Ecto neural progenitor cell (in vitro differentiated cells): ENCODE data around the gene GNAT1.
"Not testable (repeated sequence)": the region's sequence is repeated elsewhere in the genome, so short reads cannot be mapped to it uniquely, and the experiment has no call there.

Experiments
- DNase-seq: peaks from one replicate; pipeline ENCODE4 v3.0.0-alpha.2; 2018; ENCODE audit warnings: low spot score

The GNAT1 gene

DNA sequence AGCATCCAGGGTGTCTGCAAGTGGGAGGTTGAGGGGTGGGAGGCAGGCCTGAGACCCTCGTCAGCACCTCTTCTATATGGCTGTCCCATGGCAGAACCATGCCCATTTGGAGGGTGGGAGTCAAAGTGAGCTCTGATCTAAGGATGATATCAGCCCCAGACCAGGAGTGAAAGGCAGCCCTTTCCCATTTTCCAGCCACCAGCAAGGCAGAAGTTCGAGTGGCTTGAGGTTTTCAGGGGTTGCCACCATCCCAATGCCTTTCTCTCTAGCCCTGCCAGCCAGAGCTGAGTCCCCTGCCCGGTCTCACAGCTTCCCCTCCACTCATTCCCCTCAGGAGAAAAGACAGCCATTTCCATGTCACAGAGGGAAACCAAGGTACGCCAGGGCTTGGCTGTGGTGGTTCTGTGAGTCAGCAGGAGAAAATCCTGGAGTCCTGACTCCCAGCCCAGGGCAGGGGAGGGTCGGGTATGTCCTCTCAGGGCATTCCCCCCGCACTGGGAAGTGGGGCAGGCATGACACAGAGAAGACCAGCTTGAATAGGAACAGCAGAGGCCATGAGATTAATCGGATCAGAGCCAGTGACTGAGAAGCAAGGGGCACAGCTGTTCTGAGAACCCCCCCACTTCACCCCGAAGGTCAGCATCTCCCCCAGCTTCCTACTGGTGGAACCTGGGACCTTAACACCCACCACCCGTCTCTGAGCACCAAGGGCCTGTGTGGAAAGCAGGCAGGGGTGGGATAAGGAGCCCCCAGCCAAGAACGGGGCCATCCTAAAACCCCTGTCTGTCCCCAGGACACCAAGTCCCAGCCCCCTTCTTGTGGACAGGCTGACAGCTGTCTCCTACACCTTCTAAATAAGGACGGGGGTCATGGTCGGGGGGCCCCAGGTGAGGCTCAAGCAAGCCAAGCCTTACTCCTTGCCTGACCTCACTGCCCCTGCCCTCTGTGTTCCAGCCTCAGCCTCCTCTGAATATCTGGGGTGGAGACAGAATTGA lies 12.7 kb downstream of the GNAT1 start:
- no peak for DNase-seq

DNA sequence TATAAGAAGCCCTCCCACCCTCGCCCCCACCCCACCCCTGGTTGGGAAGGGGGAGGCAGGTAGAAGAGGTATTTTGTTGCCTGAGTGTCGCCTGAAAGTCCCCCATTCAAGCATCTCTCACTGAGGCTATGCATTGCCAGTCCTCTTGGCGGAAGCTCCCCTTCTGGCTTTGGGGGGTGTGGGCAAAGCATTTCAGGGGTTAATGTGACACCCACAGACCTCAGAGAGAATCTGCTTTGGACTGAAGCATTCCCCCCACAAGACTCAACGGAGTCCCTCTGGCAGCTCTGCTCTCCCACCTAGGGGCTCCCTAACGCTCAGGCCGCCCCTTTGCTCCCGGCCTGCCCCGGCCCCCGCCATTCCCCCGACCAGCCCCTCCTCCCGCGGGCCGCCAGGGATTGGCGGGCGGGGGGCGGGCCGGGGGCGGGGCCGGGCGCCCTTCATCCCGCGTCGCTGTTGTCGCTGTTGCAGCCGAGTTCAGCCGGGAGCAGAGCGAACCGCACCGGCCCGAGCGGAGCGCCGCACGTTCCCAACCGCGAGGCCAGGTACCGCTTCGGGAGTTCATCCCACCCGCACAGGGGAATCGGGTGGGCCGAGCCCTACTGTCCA lies 13.5 kb downstream of the GNAT1 start, which contains the start of gene SLC38A3:
SLC38A3 (plus strand) TSS at position 468 of the 609 bp plus-strand sequence. CDS start 8,929 bp downstream, outside the sequence.
- peak; percentile 90 for DNase-seq

DNA sequence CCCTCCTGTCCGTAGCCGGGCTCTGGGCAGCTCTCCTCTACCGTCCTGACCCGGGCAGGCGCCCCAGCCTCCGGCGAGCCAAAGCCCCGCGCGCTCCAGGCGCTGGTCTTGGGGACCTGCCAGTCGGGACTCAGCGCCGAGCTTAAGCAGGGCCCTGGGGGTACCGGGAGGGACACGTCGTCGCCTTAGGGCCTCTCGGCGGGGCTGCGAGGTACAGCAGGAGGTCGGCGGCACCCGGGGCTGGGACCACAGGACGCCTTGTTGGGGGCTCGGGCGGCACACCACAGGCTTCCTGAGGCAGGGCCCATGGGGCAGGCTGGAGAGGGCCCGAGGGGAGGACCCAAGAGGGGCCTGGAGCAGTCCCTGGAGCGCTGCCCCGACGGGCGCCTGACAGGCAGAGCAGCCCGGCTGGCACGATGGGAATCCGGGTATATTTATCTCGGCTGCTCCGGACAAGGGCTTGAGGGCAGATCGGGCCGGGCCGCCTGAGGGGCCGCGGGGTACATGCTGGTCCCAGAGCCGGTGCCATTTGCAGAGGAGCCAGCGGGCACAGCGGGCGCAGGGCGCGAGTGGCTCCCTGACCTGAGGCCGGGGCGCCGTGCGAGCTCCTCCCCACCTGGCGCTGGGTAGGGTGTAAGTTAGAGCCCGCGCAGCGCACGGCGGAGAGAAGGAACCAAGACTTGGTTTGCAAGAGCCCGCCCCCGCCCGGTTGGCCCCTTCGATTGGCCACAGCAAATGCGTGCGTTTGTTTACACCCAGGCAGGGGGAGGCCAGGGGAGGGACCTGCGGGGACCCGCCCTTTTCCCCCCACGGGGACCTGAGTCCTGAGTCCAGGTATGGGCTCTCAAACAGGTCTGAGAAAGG lies 14.2 kb downstream of the GNAT1 start:
- DNase-seq: peak; percentile 79

DNA sequence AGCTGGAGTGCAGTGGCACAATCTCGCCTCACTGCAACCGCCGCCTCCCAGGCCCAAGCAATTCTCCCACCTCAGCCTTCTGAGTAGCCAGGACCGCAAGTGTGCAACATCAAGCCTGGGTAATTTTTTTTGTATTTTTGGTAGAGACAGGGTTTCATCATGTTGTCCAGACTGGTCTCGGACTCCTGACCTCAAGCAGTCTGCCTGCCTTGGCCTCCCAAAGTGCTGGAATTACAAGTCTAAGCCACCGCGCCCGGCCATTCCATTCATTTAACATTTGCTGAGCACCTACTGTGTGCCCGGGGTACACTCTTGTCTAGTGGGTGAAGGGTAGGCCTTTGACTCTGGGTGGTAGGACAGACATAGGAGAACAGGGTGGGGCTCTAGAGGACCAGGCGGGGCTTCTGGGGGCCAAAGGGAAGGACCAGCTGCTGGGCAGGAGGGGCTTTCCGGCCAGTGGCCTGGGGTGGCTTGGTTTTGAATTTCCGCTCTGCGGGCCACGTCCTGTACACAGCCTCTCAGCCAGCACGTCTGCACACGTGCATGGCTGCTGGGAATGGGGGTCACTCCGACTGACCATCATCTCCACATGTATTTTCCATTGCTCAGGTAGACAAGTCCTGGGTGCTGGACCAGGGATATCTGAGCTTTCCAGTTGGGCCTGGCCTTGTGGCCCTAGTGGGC lies 16.1 kb downstream of the GNAT1 start:
- no peak for DNase-seq

DNA sequence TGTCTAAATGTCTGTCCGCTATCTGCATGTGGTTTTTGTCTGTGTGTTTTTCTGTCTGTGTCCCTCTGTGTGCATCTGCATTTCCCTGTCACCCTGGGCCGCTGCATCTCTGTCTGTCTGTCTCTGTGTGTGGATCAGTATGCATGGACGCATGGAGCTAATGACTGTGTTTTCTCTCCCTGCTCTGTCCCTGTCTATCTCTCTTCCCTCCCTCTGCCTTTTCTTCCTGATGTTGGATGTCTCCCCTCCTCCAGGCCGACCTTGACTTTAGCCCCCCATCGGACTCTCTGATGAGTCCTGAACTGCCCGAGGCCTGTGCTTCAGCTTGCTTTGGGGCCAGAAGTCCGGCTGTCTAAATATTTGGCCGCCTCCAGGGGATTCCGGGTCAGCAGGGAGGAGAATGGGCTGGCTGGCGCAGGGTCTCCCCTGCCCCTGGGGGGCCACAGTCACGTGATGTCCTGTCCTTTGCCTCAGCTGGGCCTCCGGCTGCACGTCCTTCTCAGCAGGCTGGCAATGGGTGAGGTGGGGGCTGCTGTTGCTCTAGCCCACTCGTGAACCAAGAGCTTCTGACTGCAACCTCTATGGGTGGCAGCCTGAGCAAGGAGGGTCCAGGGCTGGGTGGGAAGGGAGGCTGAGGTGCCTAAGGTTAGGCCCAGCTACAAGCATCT lies 17.4 kb downstream of the GNAT1 start:
- no peak for DNase-seq

DNA sequence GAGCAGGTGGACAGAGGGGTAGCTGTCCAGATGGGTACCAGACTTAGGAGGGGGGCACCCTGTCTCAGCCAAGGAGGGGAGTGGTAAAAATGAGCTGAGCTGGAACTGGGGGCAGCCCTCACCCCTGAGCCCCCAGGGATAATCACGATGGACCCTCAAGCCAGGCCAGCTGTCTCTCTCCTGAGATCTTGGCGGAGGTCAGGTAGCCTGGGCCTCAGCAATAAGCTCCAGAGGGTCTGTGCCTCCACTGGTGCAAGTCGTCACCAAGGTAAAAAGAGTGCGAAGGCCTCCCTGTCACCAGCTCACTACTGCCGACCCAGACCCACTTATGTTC lies 18.7 kb downstream of the GNAT1 start:
- DNase-seq: no peak

DNA sequence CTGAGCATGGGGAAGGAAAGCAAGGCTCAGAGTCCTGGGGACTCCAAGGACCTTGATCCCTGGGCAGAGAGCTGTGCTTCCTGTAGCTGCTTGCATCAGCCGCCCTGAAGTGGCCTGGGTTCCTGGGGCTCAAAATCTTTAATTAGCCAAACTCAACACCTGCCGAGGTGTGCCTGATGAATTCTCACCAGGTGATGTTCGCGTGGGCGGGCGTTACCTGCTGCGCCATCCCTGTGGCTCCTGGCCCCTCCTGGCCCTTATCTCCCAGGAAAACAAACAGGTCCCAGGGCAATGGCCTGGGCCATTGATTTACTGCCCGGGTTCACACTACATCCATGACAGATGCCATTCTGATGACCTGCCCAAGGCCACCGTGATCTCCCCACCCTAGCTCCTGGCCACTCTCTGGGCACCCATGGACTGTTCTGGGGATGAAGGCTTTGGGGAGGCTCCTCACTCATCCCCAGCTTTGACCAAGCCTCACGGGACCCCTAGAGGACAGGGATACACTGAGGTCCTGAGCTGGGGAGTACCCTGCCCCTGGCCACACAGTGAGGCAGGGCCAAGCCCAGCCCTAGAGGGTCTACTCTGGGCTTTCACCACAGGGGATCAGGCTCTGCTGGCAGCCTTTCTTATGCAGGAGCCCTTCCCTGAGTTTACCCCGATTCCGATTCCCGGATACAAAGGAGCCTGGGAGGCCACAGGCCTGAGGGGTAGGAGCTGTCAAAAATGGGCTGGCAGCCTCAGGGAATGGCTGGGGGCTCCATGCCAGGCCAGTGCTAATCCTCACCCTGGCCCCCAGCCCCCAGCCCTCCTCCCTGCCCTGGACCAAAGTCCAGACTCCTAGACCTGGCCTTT lies 19.3 kb downstream of the GNAT1 start:
- DNase-seq: no peak

DNA sequence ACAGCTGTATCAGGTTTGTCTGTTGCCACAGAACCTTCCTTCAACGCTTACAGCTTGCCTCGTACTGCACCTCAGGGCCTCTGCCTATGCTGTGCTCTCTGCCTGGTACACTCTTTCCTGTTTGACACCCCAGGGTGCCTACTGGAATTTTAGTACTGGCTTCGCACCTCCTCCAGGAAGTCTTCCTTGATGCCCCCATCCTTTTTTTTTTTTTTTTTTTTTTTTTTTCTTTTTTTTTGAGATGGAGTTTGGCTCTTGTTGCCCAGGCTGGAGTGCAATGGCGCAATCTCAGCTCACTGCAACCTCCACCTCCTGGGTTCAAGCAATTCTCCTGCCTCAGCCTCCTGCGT lies 19.9 kb downstream of the GNAT1 start:
- not testable (repeated sequence) for DNase-seq

DNA sequence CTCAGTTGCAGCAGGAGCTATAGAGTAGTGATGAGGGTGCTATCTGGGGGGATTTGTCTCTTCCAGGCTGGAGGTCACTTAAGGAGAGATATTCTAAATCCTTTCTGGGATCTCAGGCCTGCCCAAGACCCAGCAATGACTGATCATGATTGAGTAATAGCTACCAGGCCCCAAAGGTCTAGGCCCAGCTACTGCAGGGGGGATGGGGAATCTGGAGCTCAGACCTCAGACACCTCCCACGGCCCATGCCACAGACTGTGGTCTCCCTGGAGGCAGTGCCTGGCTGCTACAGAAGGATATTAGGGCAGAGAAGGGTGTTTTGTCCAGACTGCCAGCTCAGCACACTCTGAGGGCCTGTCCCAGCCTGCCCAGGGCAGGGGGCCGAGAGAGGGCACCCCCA lies 20.5 kb downstream of the GNAT1 start:
- DNase-seq: no peak

DNA sequence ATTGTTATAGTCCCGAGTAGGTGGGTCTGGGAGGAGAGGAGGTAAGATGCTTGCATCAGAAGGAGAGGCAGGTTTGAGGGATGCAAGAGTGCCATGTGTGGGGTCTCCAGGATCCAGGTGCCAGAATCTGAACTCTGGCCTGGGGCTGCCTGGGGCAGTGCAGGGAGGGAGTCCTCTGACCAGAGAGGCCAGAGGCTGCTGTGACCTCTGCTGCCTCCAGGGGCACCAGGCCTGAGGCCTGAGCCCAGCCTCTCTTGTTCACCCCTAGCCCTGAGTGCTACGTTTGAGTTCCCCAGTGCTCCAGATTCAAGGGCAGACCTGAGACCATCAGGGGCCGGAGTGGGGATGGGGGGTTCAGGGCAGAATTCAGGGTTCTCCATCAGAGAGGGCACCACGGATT lies 21.1 kb downstream of the GNAT1 start:
- no peak for DNase-seq

DNA sequence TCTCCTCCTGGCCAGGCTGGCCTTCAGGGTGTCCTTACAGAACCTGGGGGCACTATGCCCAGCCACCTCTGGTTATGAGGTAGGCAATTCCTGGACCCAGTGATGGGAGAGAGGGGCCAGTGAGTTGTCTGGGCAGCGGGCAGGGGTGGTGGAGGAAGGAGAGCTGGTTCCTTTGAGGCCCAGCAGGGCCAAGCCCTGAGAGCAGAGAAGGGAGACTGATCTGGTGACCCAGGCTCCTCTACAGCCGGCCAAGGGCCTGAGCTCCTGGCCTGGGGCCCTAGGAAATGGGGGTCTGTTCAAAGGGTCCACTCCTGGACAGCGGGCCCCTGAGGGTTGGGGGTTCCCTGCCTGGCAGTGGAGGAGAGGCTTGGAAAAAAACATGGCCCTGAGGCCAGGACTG lies 21.6 kb downstream of the GNAT1 start:
- no peak for DNase-seq

DNA sequence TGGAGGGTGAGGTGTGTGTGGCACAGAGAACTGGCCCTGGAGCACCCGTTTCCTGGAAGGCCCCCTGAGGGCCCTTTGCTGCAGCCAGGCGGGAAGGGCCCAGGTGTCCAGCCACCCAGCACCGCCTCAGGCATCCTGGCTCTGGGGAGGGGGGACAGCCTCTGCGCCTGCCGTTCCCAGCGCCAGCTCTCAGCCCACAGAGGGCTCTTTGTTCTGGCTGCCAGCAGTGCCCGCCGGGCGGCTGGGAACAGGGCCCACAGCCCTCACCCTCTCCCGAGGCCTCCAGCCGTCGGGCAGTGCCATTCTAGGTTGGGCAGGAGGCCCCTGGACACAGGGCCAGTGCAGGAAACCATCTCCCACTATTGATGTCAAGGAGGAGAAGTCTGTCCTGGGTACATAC lies 22.0 kb downstream of the GNAT1 start:
- DNase-seq: no peak

DNA sequence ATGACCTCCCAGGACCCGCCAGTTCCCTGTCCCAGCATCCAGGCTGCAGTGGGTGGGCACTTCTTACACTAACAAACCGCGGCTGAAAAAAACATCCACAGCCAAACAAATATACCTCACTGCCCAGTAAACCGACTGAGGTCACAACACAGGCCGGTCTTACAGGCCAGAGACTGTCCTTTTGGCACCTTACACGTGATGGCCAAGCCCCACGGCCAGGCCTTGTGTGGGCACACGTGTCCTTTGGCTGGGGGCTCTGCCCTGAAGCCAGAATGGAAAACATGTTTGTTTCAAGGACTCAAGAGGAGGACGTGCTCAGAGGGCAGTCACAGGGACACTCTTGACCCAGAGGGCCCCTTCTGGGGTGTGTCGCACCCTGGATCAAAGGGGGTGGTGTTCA lies 23.4 kb downstream of the GNAT1 start:
- no peak for DNase-seq

DNA sequence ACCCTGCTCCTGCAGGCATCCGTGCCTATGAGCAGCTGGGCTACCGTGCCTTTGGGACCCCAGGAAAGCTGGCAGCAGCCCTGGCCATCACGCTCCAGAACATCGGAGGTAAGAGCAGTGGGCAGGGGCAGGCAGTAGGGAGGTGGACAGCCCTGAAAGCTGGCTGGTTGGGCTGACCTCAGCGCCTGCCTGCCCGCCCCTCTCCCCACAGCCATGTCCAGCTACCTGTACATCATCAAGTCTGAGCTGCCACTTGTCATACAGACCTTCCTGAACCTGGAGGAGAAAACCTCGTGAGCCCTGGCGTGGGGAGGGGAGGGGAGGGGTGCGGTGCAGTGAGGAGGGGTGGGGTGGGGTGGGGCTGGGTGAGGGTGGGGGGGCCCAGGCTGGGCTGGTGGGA lies 24.1 kb downstream of the GNAT1 start:
- DNase-seq: no peak

DNA sequence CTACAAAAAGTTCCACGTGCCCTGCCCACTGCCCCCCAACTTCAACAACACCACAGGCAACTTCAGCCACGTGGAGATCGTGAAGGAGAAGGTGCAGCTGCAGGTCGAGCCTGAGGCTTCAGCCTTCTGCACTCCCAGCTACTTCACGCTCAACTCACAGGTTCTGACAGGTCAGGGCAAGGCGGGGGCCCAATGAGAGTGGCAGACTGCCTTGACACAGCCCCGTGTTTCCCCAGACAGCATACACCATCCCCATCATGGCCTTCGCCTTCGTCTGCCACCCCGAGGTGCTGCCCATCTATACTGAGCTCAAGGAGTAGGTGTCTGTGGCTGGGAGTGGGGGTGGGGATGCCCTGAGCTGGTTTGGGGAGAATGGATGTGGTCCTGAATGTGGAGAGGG lies 26.3 kb downstream of the GNAT1 start:
- no peak for DNase-seq

DNA sequence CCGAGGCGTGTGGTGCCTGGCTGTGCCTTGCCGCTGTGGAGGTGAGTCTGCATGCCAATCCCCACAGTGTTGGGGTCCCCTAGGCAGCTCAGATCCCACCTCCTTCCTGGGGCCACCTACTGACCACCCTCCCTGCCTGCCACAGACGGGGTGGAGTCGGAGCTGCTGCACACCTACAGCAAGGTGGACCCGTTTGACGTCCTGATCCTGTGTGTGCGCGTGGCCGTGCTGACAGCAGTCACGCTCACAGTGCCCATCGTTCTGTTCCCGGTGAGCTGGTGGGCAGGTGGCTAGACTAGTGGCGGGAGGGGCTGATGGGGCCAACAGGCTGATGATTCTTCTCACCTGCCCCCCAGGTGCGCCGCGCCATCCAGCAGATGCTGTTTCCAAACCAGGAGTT lies 27.0 kb downstream of the GNAT1 start:
- DNase-seq: no peak

DNA sequence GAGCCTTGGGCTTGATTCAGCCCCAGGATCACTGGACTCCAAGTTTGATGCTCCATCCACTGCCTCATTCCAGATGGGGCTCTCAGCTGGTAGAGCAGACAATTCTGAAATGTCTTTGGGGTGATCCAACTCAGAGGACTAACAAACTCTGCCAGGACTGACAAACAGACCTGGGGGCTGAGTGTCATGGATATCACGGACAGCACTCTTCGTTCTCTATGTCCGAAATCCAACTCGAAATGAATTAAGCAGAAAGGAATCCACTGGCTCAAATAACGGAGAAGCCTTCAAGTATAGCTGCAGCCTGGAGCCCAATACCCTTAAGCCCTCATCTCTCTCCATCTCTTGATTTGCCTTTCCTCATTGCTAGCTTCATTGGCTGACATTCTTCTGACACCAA lies 27.9 kb downstream of the GNAT1 start:
- DNase-seq: no peak

DNA sequence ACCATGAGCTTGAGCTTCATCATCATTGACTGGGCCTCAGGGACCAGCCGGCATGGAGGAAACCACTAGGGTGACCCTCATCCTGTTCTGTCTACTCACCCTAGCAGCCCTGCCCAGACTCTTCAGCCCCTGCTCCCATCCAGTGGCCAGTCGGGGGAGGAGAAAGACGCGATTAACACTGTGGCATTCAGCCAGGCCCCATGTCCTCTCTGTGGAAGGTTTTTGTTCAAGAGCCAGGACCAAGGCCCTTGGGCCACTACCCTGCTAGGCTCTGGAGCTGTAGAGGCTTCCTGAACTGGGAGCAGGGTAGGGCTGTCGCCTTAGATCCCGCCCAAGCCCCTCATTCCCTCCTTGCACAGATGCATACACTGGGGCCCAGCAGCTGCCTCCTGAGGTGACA lies 28.7 kb downstream of the GNAT1 start:
- no peak for DNase-seq

DNA sequence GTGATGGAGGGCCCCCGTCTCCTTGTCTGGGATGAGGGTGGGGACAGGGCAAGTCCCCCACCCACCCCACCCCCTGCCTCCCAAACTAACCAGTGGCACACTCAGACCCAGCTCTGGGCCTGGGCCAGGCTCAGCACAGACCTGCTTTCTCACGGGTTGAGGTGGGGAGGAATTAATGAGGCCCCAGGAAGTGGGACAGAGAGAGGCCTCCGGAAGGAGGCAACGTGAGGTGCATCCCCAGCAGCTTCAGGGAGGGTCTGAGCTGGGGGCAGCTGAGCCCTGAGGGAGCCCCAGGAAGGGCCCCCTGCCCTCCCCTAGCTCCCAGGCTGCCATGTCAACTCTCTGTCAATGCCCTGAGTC lies 29.6 kb downstream of the GNAT1 start:
- DNase-seq: no peak

DNA sequence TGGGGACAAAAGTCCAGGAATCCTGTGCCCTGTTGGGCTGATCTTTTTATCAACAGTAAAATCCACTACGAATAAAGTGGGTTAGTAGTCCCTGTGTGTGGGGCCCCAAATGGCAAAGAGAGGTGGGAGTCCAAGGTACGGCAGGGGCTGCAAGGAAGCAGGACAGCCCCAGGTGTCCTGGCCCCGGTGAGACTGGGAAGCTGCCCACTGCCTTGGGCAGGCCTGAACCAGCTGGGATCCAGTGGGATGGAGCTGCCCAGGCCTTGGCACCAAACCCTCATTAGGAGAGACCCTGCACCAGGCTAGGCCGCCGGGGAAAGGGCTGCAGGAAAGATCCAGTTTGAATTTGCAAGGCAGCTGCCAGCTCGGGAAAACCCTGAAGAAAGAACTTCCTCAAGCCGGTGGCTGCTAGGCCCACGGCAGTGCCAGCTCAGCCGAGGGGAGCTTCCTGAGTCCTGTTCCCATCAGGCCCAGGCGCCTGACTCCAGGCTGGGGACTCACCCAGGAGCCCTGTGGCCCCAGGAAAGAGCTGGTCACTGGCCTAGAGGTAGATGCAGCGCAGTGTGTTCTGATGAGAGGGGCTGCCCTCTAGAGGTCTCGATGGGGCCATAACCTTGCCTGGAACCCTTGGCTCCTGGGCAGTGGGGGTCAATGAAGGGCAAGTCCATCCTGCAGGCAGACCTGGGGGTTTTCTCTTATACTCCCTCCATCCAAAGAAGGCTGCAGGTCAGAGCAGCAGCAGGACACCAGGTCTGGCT lies 30.2 kb downstream of the GNAT1 start:
- no peak for DNase-seq
